ENCODE data around the gene HOXA4.

GRCh38 chr7:27100694-27101170 lies 29.8 kb downstream of the HOXA4 start:
- TF ChIP-seq CTCF (conservative IDR thresholded peaks at IDR 0.05; ENCODE audit: low read depth in 2 of 2) (no peak), REST (IDR thresholded peaks at IDR 0.05; ENCODE audit: unreplicated experiment) (no peak), POLR2AphosphoS5 (IDR thresholded peaks at IDR 0.05; ENCODE audit: low read depth) (no peak), EZH2phosphoT487 (IDR thresholded peaks at IDR 0.05; ENCODE audit: unreplicated experiment) (no peak), EZH2 (IDR thresholded peaks at IDR 0.05; ENCODE audit: low read depth, unreplicated experiment) (peak; percentile 33), NANOG (IDR thresholded peaks at IDR 0.05; ENCODE audit: borderline replicate concordance) (no peak), ETS1 (IDR thresholded peaks at IDR 0.05) (no peak)

Data from GM23338 (cell line).